GM11168 (cell line): Measurements from ENCODE around the gene LSMEM2.
"Not testable (repeated sequence)": the region's sequence is repeated elsewhere in the genome, so short reads cannot be mapped to it uniquely, and the experiment has no call there.

Experiments
- in situ Hi-C: fragments of 300-500 bp; cut with MboI; formaldehyde crosslinking; loops from one replicate; pipeline ENCODE4 v1.12.0; 2022; ENCODE audit warnings: low sequenced_read_pairs; ENCODE audit not compliant: unreplicated experiment

LSMEM2 gene

DNA sequence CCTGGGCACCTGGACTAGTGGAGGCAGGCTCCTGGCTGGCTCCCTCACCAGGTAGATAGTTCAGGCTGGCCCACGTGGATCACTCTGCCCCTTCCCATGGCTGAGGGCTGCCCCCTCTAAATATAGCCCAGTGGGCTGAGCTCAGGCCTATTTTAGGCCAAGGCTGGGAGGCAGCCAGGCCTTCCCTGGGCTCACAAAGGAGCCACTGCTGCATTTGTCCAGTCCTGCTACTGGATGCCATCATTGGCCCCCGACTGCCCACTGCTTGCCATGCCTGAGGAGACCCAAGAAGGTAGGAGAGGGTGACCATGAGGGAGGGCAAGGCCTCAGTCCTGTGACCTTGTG, at the start of gene LSMEM2:
Gene LSMEM2 (plus strand): TSS at position 208 of the 345 bp plus-strand sequence. CDS start 27 bp downstream, at position 235.
- in situ Hi-C loops = no loop called here

DNA sequence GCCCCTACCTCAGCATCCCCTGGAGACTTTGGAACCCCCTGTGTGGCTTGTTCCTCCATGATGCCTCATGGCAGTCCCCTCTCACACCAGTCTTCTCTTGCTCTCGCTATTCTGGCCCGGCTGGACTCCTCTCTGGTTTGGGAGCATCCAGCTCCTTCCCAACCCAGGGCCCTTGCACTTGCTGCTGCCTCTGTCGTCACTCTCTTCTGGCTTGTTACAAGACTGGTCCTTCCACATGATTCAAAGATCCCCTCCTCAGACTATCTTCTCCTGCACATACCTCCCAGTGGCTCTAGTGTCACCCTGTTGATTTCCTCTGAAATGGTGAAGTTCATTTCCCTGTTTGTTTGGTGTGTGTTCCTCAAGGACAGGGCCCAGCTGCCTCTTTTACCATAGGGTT, 49.4 kb upstream of the LSMEM2 start:
- in situ Hi-C loops = no loop called here

DNA sequence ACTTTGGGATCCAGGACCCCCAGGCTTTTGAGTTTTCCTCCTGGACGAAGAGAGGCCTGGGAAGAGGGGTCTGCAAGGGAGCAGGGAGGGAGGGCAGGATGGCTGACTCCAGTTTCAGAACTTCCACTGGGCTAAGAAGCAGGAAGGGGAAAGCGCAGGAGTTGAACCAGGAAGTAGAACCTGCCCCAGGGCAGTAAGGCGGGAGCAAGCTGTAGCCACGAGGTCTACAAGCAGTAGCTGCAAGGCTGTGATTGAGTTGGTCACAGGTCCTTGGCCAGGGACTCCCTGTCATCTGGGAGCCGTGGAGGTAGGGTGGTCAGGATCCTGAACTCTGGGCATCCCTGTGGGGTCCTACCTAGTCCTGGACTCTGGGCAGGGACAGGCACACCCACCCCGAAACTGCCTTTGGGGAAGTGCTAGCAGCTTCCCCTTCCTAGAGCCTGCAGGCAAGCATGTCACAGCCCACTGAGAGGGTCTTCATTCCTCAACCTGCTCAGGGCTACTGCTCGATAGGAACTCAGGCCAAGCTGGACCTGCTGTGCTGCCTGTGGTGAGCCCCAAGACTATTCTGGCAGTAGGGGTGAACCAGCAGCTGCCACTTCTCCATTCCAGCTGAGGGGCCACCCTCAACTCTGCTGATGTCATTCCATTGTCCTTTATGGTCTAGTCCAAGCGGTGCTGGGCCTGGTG, 48.6 kb upstream of the LSMEM2 start:
- in situ Hi-C loops = no loop called here

DNA sequence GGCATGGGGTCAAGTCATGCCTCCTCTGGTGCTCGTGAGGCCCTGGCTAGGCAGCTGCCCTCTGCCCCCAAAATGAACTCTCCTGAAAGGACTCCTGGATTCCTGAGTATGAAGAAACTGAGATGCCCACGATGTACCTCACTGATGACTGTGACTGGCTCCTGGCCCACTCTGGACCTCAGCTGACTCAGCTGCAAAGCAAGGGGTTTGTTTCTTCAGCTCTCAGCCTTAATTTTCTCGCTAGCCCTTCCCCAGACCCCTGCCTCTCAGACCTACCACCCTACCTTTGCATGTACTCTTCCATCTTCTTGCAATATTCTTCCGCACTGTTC, 48.1 kb upstream of the LSMEM2 start:
- in situ Hi-C loops = no loop called here

DNA sequence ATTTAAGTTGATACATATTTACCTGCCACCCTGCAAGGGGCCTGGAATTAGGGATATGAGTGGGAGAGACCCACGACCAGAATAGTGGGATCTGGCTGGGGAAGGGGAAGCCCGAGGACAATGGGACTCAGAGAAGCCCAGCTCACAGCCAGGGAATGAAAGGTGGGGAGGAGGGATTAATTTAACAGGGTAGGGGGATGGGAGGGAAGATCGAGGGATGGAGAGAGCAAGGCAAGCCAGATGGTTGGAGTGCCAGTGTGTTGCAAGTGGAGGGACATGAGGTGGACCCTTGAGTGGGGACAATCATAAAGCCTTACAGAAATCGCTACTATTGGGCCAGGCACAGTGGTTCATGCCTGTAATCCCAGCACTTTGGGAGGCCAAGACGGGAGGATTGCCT, 47.3 kb upstream of the LSMEM2 start:
- in situ Hi-C loops = no loop called here

DNA sequence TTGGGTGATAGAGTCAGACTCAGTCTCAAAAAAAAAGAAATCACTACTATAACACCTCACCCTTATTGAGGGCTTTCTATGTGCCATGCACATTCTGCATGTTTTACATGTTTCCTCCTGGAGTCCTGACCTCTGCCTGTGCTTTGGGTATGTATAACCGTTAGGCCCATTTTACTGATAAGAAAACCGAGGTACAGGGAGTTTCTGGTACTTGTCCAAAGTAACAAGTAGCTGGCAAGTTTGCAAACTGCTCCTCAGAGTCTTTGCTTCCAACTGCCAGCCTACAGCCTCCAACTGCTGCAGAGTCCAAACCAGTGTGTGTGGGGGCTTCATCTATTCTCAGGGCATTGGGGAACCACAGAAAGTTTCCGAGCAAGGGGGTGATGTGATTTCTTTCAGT, 46.6 kb upstream of the LSMEM2 start:
- in situ Hi-C loops = no loop called here

DNA sequence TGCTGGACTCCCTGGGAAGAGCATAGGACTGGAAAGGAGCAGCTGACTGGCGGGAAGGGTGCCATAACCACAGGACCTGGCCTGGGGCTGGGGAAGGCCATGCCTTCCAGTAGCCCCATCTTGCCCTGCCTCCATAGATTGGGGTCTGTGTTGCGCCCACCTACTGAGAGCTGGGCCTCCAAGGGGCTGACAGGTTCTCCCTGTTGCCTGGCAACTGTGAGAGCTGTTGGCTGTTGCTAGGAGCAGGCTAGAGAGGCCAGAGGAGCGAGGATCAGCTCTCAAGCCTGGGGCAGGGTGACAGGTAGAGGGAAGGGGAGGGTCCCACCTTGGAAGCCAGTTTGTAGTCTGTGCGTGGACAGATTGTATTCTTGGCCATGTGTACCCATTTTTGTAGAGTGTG, 45.7 kb upstream of the LSMEM2 start:
- in situ Hi-C loops = no loop called here

DNA sequence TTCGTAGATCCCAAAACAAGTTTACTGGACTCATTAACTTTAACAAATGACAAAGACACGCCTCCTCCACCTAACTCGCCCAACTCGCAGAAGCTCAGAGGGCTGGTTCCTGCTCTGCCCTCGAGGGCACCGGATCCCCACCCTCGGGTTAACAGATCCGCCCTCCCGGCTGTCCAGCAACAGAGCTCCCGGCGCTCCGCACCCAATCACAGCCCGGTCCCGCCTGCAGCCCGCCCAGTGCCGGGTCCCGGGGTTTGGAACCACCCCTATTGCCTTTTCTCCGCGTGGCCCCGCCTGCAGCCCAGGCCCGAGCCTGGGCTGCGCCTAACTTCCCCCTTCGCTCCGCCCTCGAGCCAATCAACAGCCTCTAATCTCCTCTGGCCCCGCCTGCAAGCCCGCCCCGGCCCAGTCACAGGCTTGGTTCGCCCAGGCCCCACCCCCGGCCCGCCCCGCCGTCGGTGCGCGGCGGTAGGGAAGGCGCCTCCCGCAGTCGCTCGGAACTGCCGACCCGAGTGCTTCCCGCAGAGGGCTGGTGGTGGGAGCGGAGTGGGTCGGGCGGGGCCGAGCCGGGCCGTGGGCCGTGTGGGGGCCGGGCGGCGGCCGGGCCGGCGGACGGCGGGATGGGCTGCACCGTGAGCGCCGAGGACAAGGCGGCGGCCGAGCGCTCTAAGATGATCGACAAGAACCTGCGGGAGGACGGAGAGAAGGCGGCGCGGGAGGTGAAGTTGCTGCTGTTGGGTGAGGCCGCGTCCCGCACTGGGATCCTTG, 43.0 kb upstream of the LSMEM2 start, which contains the start of gene GNAI2:
Gene GNAI2 (plus strand): TSS at position 489 of the 768 bp plus-strand sequence. CDS start 132 bp downstream, at position 621.
- in situ Hi-C loops = no loop called here

DNA sequence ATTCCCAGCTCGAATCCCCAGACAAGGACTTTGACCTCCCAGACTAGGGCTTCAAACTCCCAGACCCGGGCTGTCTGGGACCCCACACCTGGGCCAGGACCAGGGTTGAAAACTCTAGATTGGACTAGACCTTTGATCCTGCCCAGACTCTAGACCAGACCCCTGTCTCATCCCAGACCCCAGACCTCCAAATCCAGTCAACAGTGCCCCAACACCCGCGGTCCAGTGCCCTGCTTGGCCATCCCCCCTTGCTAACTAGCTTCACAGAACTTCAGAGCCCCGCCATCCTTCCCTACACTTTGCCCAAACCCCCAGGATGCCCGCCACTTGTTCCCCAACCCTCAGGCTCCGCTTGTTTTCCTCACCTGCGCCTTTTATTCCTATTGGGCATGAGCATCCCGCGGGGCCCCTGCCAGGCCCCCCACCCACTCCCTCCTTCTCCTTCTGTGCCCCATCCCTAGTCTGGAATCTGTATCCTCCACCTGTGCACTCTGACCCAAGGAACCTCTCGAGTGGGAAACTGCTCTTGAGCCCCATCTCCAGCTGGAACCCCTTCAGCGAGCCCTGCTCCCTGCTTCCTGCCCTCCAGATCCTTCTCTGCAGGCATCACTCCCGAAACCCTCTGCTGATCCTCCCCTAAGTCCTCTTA, 42.3 kb upstream of the LSMEM2 start:
- in situ Hi-C loops = no loop called here

DNA sequence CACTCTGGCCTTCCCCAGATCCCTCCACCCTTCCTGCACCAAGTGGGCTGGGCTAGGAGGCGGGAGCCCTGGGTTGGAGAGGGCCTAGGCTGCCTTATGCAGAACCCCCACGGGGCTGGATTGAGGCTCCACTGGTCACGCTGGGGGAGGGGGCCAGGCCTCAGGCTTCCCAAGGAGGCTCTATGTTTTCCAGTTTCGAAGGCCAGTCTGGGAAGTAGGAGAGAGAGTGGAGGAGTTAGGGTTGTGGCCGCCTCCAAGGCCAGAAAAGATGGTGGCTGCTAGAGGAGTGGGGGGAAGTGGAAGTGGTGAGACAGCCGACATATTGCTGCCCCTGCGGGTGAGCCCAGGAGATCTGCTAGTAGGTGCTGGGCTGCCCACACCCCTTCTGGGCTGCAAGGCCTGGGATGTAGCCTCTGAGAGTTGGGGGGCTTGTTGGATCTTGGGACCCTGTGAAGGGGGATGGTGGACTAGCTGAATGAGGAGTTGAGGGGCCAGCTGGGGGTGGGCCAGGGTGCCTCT, 41.7 kb upstream of the LSMEM2 start:
- in situ Hi-C loops = no loop called here

DNA sequence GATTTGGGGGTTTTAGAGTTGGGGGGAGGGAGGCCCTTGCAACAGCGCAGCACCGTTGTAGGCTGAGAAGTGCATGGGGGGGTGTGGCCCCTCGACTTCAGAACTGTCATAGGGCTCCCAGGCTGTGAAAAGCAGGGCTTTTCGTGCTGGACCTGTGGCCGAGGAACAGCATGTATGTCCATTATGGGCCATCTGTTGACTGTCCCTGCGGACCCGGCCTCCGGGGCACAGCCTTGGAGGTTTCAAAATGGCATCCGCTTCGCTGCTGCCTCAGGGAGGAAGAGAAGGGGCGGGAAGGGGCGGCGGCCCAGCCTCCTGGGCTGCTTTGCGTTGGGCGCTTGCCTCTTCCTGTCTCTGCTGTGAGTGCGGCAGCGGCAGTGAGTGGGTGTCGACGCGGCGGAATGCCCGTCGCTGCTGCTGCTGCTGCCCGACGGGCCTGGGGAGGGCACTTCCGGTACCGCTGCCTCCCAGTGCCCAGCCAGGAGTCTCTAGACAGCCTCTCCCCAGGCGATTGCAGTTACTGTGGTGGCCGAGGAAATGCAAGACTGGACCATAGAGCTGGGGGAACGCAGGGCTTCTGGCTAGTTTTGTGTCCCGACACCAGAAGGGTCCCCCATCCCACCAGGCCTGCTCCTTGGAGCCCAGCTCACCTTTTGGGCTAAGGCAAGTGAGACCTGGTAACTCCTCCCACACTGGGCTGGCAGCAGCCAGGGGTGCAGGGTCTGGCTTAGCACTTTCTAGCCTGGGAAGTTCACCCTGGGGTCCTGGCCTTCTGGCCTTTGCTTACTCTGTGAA, 40.9 kb upstream of the LSMEM2 start:
- in situ Hi-C loops = no loop called here

DNA sequence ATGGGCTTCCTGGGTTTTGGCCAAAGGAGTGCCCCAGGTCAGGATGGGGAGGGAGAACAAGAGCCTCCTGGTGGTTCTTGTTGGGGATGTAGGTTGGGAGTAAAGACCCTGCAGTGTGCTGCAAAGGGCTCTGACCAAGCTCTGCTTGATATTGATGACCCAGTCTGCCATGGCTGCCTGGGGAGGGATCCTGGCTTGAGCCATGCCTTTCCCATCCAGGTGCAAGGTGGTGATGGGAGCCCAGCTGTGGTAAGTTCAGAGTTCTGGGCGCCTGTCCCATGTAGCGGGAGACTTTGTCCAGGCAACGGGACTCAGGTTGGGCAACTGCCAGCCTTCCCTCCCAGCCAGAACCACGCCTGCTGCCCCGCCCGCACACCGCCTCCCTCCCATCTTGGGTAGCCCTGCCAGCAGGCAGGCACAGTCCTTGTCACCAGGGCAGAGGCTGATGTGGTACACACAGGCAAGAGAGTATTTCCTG, 40.3 kb upstream of the LSMEM2 start:
- in situ Hi-C loops = no loop called here

DNA sequence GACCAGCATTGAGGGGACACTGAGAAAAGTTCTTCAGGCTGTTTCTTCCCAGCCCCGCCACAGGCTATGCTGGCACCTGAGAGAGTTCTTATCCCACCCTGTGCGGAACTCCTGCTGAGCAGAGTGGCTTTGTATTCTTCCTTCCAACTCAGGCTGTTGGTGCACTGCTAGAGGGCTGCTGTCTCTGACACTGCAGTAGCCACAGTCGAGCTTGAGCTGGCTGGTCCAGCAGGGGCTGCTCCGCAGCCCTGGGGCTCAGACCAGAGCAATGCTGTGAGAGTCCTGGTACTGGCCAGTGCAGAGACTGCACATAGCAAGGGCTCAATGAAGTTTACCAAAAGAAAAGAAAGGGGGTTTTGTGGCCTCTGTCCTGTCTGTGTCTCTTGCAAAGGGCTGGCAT, 39.2 kb upstream of the LSMEM2 start:
- in situ Hi-C loops = no loop called here

DNA sequence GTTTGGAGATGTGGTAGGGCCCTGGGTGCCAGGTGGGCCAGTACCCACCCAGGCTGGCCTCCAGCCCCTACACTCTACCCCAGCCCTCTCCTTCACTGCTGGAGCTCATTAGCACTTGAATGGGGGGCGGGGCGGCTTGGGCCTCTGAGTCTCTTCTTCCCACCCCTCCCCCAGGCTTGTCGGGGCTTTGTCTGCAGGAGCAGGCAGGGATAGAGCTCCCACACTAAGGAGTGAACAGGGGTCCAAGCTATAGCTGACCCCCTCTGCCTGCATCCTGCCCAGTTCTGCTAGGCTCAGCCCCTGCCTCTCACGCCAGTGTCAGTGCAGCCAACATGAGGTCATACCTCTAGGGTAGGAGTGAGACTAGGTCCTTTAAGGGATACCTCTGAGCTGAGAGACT, 37.7 kb upstream of the LSMEM2 start:
- in situ Hi-C loops = no loop called here

DNA sequence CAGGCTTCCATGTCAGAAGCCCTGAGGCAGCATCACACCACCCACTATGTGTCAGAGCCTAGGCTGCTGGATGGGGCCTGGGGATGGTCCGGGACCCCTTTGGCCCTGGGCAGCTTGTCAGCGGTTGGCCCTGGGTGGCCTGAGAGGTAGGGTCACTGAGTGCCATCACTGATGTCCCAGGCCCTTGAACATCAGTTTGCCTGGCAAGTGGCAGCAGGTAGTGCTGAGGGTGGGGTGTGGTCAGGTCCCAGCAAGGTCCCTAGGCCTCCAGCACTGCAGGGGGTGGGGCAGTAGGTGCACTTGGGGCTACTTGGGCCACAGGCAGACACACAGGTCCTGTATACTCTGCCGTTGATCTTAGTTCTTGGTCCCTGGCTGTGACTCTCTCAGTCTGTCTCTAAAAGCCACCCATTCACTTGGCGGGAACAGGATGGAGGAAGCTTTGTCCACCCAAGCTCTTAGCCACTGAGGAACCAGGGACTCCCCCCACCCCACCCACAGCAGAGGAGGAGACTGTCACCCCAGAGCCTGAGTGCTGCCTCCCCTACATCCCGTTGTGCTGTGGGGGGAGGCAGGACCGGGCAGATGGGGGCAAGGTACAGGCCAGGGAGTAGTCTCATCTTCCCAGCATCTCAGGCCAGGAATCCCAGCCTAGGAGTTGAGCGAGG, 37.0 kb upstream of the LSMEM2 start:
- in situ Hi-C loops = no loop called here

DNA sequence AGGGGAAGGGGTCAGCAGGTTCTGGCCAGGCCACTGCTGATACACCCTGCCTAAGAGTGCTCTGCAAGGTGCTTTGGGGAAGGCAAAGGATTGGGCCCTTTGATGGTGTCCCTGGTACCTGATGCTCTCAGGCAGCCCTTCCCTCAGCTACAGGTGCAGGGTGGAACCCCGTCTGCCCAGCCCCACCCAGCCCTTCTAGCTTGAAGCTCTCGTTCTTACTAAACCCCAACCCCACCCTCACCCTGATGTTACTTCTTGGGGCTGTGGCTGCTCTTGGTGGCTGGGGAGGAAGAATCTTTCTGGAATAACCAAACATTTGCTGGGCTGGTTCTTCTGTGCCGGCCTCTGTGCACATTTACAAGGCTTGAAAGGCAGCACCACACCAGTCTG, 36.5 kb upstream of the LSMEM2 start:
- in situ Hi-C loops = no loop called here

DNA sequence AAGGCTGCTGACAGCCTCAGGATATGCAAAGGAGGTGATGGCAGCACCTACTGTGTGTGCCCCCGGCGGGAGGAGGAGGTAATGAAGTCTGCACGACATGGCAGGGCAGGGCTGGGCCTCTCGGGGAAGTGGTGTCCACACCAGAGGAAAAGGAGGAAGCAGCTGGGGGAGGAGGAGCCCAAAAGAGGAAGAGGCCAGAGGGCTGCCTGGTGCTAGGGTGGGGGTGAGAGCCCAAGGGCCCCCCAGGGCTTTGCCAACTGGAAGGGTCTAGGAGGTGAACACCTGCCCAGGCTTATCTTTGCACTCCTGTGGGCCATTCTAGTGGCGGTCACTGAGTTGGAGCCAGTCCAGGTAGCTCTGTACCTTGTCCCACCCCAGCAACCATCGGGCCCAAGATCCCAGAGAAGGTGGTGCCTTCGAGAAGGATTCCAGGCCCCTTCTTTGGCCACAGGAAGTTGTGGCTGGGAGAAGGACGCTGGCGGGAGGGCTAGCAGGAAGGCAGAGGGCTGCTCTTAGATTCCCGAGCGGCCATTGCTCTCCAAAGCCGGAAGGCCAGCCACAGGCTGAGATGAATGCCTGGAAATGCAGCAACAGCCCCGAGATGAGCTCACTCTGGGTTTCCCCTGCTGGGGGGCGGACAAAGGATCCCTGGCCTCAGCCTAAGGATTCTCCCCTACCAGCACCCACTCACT, 35.9 kb upstream of the LSMEM2 start:
- in situ Hi-C loops = no loop called here

DNA sequence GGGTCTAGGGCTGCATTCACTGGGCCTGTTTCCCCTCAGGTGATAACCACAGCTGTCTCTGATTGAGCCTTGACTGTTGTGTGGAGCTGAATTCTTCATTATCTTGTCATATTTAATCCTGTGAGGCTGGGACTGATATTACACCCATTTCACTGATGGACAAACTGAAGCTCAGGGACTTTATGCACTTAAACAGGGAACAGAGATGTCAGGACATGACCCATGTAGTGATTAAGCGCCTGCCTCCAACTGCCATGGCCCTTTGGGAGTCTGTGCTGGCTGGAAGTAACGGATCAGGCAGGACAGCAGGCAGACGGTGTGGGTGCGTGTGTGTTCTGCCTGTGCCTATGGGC, 35.4 kb upstream of the LSMEM2 start:
- in situ Hi-C loops = no loop called here

DNA sequence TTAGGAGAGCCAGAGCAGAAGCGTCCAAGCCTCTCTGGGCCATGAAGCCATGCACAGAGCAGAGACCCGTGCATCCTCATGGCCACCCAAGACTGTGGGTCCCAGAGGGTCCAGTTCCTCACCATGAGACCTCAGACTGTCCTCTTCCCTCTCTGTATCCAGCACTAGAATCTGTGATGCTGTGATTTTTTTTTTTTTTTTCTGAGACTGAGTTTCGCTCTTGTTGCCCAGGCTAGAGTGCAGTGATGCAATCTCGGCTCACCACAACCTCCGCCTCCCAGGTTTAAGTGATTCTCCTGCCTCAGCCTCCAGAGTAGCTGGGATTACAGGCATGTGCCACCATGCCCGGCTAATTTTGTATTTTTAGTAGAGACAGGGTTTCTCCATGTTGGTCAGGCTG, 34.1 kb upstream of the LSMEM2 start:
- in situ Hi-C loops = not testable (repeated sequence)
